Mucosa of descending colon (tissue), 3 donors: ENCODE measurements around the gene TBP. TPM values are rescaled to one million over a fixed set of nuclear protein-coding genes. Genes with fewer than 3 reads are reported as not detected.

Experiments used
- ATAC-seq: fragments of 200-7000 bp; cut with Tn5 transposase; one replicate; pipeline ENCODE4 v1.9.1; 2020; ENCODE audit warnings: mild to moderate bottlenecking, moderate library complexity
- DNase-seq, 3 donors: peaks; one replicate each; pipeline ENCODE4 v3.0.0-alpha.2; 2020
- H3K36me3 ChIP-seq: fragments of 200-600 bp; one replicate; pipeline ENCODE4 v1.8.0; 2021; ENCODE audit warnings: low read depth, mild to moderate bottlenecking
- H3K4me1 ChIP-seq: fragments of 200-600 bp; one replicate; pipeline ENCODE4 v1.8.0; 2021; ENCODE audit warnings: low read depth, mild to moderate bottlenecking
- H3K4me3 ChIP-seq: fragments of 200-600 bp; one replicate; pipeline ENCODE4 v1.8.0; 2021; ENCODE audit warnings: mild to moderate bottlenecking
- H3K9me3 ChIP-seq: fragments of 200-600 bp; one replicate; pipeline ENCODE4 v1.8.0; 2021; ENCODE audit warnings: mild to moderate bottlenecking
- intact Hi-C, 2 donors: fragments of 100-400 bp; cut with DNase I in 1 of 2; cut with micrococcal nuclease in 1 of 2; formaldehyde crosslinking; loops; one replicate each; pipeline versions ENCODE4 v1.11.0 to v1.11.1; 2022; cut with DNase I, micrococcal nuclease
- total RNA-seq, 3 donors: library from RNA; stranded (reverse); fragmentation: NEBNext Ultra II Directional in 2 of 3; extraction: Animal tissue kit (Norgen Biotek cat#: 25700) in 2 of 3; gene quantifications; one replicate each; pipeline versions ENCODE4 v1.2.1 to v1.2.4, GENCODE V29; 2021 to 2023
- TF ChIP-seq, protein P1 (sequence below): fragments of 200-600 bp; IDR thresholded peaks from one replicate; pipeline ENCODE4 v1.8.0; 2022; ENCODE audit warnings: antibody characterized with exemption, mild to moderate bottlenecking
- donor health status: DM: no; HTN: no; CAD: no; lungs with moderate emphysema.
- donor health status: DM: no; HTN: no; CAD: no.
- donor health status: DM: no; HTN: yes; CAD: no.

Gene TBP
- total RNA-seq, 3 donors from 2014 or later: 12.9 to 15.1 (median 13.4) TPM

- ATAC-seq (no peak), DNase-seq (no peak)
- TF ChIP-seq, protein P1, sequence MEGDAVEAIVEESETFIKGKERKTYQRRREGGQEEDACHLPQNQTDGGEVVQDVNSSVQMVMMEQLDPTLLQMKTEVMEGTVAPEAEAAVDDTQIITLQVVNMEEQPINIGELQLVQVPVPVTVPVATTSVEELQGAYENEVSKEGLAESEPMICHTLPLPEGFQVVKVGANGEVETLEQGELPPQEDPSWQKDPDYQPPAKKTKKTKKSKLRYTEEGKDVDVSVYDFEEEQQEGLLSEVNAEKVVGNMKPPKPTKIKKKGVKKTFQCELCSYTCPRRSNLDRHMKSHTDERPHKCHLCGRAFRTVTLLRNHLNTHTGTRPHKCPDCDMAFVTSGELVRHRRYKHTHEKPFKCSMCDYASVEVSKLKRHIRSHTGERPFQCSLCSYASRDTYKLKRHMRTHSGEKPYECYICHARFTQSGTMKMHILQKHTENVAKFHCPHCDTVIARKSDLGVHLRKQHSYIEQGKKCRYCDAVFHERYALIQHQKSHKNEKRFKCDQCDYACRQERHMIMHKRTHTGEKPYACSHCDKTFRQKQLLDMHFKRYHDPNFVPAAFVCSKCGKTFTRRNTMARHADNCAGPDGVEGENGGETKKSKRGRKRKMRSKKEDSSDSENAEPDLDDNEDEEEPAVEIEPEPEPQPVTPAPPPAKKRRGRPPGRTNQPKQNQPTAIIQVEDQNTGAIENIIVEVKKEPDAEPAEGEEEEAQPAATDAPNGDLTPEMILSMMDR: no peak
Measured at GRCh38 chr6:170578909-170579308, 24.7 kb downstream of the TBP start.

DNA sequence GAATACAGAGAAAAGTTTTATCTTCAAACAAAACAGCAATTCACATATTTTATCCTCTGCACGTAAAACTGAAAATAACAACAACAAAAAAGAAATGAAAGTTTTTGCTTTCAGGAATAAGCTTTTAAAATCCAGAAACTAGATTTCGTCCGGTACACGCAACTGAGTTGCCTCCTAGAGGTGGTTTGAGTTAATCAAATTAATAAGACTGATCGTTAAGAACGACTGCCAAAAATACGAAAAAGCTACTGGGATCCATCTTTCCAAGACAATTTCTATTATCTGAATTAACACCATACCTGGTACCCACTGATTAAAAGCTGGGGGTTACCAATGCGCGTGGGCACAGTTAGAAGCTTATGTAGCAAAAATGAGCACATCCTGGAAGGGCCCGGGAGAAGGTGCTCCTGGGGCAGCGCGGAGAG is 29.6 kb downstream of the TBP start:
- intact Hi-C loops: no loop called here
- ATAC-seq: no peak
- no peak for DNase-seq
- Histone ChIP-seq H3K4me3 (peak overlapping the region; percentile 83), H3K36me3 (no peaks in the 10 kb centered on the region), H3K4me1 (peaks cover 7% of the 10 kb centered on the region), H3K9me3 (no peaks in the 10 kb centered on the region)
- TF ChIP-seq, protein P1: no peak

More at GRCh38 chr6:170578909-170579308, 24.7 kb downstream of the TBP start:
- Histone ChIP-seq H3K36me3 (peaks cover 5% of the 10 kb centered on the region), H3K4me1 (no peaks in the 10 kb centered on the region), H3K9me3 (no peaks in the 10 kb centered on the region), H3K4me3 (no peak overlapping the region)
- intact Hi-C loops: no loop called here

DNA sequence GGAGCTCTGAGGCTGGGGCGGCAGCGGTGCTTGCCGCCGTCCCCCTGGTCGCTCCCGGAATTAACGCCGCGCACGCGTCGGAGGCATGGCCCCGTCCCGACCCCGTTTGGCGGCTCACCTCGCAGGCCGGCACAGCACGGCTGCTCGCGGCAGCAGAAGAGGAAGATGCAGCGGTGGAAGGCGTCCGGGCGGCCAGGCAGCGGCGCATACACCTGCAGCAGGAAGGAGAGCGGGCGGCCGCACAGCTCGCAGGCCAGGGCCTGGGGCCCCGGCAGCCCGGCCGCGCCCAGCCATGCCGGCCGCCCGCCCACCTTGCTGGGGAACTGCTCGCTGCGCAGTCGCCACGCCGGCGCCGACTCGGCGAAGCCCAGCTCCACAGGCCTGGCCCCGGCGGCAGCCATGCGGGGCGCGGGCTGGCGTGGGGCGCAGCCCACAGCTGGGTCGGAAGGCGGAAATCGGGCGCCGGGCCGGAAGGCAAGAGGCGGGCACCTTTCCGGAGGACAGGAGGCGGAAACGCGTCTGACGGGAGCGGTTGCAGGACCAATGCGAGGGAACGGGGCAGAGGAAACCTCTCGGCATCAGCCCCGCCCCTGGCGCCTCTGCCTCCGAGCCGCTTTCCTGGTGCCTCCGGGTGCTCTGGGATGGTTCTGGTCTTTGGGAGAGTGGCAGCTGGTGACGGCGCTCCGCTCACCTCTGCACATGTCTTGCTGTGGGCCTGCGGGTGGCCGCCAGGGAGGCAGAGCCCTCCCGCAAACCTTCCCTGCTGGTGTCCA is 30.2 kb downstream of the TBP start, which contains the start of gene PDCD2:
Gene PDCD2, minus strand, starts transcription at position 457 of the 773 bp plus-strand sequence. Its CDS starts 56 bp downstream, at position 401.
- H3K4me3 ChIP-seq: peak within 1 kb of the TSS; percentile 83
- H3K36me3 ChIP-seq: no peaks in the 10 kb centered on the region
- intact Hi-C loops: no loop called here
- peak; percentile 99 for ATAC-seq
- H3K4me1 ChIP-seq: peaks cover 7% of the 10 kb centered on the region
- no peaks in the 10 kb centered on the region for H3K9me3 ChIP-seq
- TF ChIP-seq, protein P1: no peak
- DNase-seq: peak; percentile 94 to 97 (median 95)

DNA sequence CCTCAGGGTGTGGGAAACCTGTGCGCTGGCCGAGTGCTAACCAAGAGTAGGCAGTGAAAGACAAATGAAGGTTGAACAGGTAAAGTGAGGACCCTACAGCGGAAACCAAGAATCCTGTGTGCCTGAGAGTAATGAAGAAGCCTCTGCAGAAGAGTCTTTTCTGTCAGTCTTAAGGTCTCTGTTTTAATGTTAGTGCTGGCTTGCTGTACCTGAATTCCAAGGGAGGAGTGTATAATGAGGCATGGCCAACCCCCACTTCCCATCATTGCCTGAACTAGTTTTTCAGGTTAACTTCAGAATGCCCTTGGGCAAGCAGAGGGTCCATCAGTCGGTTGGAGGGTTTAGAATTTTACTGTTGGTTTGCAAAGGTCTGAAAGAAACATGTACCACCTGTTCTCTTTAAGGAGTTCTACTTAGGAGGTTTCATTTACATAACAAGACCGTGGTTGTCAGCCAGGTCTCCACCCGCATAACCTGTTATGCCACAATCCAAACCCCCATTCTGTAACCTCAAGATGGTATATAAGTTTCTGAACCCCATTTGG is 30.9 kb downstream of the TBP start:
- H3K4me1 ChIP-seq: peaks cover 7% of the 10 kb centered on the region
- no peaks in the 10 kb centered on the region for H3K36me3 ChIP-seq
- H3K9me3 ChIP-seq: no peaks in the 10 kb centered on the region
- ATAC-seq (peak; percentile 47), DNase-seq (no peak)
- TF ChIP-seq, protein P1: no peak
- intact Hi-C loops: no loop called here
- H3K4me3 ChIP-seq: peak overlapping the region; percentile 83

DNA sequence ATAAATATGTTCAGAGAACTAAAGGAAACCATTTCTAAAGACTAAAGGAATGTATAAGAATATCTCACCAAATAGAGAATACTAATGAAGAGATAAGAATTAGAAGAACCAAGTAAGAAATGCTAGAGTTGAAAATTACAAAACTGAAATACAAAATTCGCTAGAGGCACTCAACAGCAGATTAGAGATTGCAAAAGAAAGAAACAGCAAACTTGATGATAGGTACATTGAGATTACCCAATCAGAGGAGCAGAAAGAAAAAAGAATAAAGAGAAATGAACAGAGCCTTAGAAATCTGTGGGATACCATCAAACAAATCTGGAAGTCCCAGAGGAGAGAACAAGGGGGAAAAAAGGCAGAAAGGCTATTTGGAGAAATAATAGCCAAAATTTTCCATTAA is 36.6 kb downstream of the TBP start:
- intact Hi-C loops: no loop called here
- H3K4me1 ChIP-seq: no peaks in the 10 kb centered on the region
- H3K36me3 ChIP-seq: no peaks in the 10 kb centered on the region
- no peak for ATAC-seq
- DNase-seq: no peak
- peaks cover 20% of the 10 kb centered on the region for H3K9me3 ChIP-seq
- TF ChIP-seq, protein P1: no peak
- no peak overlapping the region for H3K4me3 ChIP-seq
